ENCODE measurements around the gene MLH1.

MLH1 gene

GRCh38 chr3:37100411-37100810, 107.1 kb downstream of the MLH1 start:
- Histone ChIP-seq H3K36me3 (replicated peaks; ENCODE audit: insufficient read depth, low read length) (no peaks in the 10 kb centered on the region), H3K4me2 (ENCODE audit: low read depth, low read length) (no peak overlapping the region), H3K4me1 (ENCODE audit: low read length) (no peaks in the 10 kb centered on the region), H2AFZ (ENCODE audit: low read length) (no peak overlapping the region), H3K4me3 (ENCODE audit: low read length) (no peak overlapping the region), H3K27me3 (replicated peaks; ENCODE audit: insufficient read depth, low read length) (no peaks in the 10 kb centered on the region), H3K9me3 (replicated peaks; ENCODE audit: insufficient read depth, low read length) (no peaks in the 10 kb centered on the region), H3K27ac (ENCODE audit: low read length) (no peak overlapping the region), H3K9me2 (replicated peaks; ENCODE audit: insufficient read depth, low read length) (no peaks in the 10 kb centered on the region), H4K20me1 (ENCODE audit: insufficient read depth, low read length) (no peaks in the 10 kb centered on the region), H3F3A (ENCODE audit: insufficient read depth, low read length) (no peaks in the 10 kb centered on the region), H3K79me2 (ENCODE audit: low read length) (no peaks in the 10 kb centered on the region), H3K9ac (ENCODE audit: low read length) (no peak overlapping the region)
- TF ChIP-seq CTCF (IDR thresholded peaks at IDR 0.05; ENCODE audit: low read length) (no peak), EZH2 (optimal IDR thresholded peaks at IDR 0.05; ENCODE audit: low read depth, low read length) (no peak), EZH2phosphoT487 (IDR thresholded peaks at IDR 0.05; ENCODE audit: low read length) (no peak)
- no peak for DNase-seq
